Fibroblast of lung (primary cell): ENCODE data around the gene STXBP5. TPM values are rescaled to one million over a fixed set of nuclear protein-coding genes. Genes with fewer than 3 reads are reported as not detected.

Source experiments
- DNase-seq, 2 donors: peaks; one replicate each; pipeline versions ENCODE4 v3.0.0 to v3.0.0-alpha.2; 2010; ENCODE audit warnings: low read depth in 2 of 2
- H2AFZ ChIP-seq: 2 replicates; pipeline ENCODE4 v1.5.1; 2012; ENCODE audit warnings: low read length, control low read depth, inconsistent platforms
- H3K27ac ChIP-seq: 2 replicates; pipeline ENCODE4 v1.5.1; 2011; ENCODE audit warnings: low read length, control low read depth; ENCODE audit not compliant: insufficient read depth
- H3K27me3 ChIP-seq: 2 replicates; pipeline ENCODE4 v1.5.1; 2011; ENCODE audit warnings: mild to moderate bottlenecking, low read length; ENCODE audit not compliant: control insufficient read depth, insufficient read depth
- H3K36me3 ChIP-seq: 2 replicates; pipeline ENCODE4 v1.5.1; 2011; ENCODE audit warnings: low read length; ENCODE audit not compliant: control insufficient read depth, insufficient read depth
- H3K4me1 ChIP-seq: 2 replicates; pipeline ENCODE4 v1.5.1; 2011; ENCODE audit warnings: low read length; ENCODE audit not compliant: control insufficient read depth, insufficient read depth; ENCODE audit errors: extremely low read depth
- H3K4me2 ChIP-seq: 2 replicates; pipeline ENCODE4 v1.5.1; 2011; ENCODE audit warnings: low read length, control low read depth; ENCODE audit not compliant: insufficient read depth; ENCODE audit errors: extremely low read depth
- H3K4me3 ChIP-seq, 4 experiments: fragments of 200-600 bp in 1 of 4; sonication (generic) in 1 of 4; replicated peaks in 1 of 4; 2 replicates each; pipeline ENCODE4 v1.5.1; 2011 to 2016; ENCODE audit warnings: low read length in 4 of 4, low read depth in 3 of 4, mild to moderate bottlenecking in 3 of 4, control low read depth in 2 of 4, inconsistent platforms in 1 of 4, mixed read lengths in 1 of 4; ENCODE audit not compliant: insufficient read depth in 1 of 4; ENCODE audit errors: control extremely low read depth in 1 of 4
- H3K79me2 ChIP-seq: 2 replicates; pipeline ENCODE4 v1.5.1; 2012; ENCODE audit warnings: mild to moderate bottlenecking, low read length, inconsistent platforms; ENCODE audit not compliant: control insufficient read depth, insufficient read depth
- H3K9ac ChIP-seq: 2 replicates; pipeline ENCODE4 v1.5.1; 2011; ENCODE audit warnings: mild to moderate bottlenecking, low read length, control low read depth; ENCODE audit not compliant: insufficient read depth
- H3K9me3 ChIP-seq: 2 replicates; pipeline ENCODE4 v1.5.1; 2012; ENCODE audit warnings: low read depth, low read length; ENCODE audit not compliant: control insufficient read depth, insufficient read depth
- H4K20me1 ChIP-seq: 2 replicates; pipeline ENCODE4 v1.5.1; 2011; ENCODE audit warnings: low read length; ENCODE audit not compliant: control insufficient read depth, insufficient read depth; ENCODE audit errors: extremely low read depth
- EZH2 ChIP-seq: IDR thresholded peaks from 2 replicates; pipeline ENCODE4 v1.5.1; 2012; ENCODE audit warnings: low read length, control low read depth, mild to moderate bottlenecking; ENCODE audit errors: missing control alignments
- polyA plus RNA-seq, 2 donors: library from polyadenylated mRNA; depleted of rRNA in 1 of 2; stranded (reverse) in 1 of 2; unstranded in 1 of 2; fragments of >200 nt; gene quantifications; 2 replicates each; pipeline ENCODE4 v1.2.1, GENCODE V29; 2011 to 2012; ENCODE audit warnings: missing spikeins in 1 of 2
- total RNA-seq: library from RNA; depleted of rRNA; stranded (reverse); fragments of >200 nt; gene quantifications from 2 replicates; pipeline ENCODE4 v1.2.1, GENCODE V29; 2014
- TF ChIP-seq, protein P1 (sequence below), 2 donors: IDR thresholded peaks in 1 of 2; conservative IDR thresholded peaks in 1 of 2; 1 replicate in 1 of 2; 2 replicates in 1 of 2; pipeline ENCODE4 v1.5.1; 2011 to 2012; ENCODE audit warnings: low read length in 2 of 2, control low read depth in 1 of 2, inconsistent platforms in 1 of 2, low read depth in 1 of 2, mild to moderate bottlenecking in 1 of 2

STXBP5 gene
- total and polyA plus RNA-seq, 2 donors (not counting 1 experiment from before 2014, with no cell fraction given): 27.6 to 90.7 TPM

DNA sequence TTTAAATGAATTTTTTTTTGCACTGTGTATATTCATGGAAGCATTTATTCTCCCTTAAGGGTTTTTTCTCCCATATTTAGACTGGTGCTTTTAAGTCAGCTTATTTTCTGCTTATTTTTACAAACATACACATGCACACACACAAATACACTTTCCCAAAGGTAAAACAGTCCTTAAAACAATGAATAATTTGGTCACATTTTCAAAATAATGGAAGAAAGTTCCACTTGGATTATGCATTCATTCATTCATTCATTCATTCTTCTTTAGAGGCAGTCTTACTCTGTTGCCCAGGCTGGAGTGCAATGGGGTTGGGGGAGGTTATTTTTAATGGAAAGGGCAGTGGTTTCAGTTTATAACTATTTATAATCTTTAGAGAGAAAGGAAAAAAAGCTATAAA, 69.8 kb downstream of the STXBP5 start:
- TF ChIP-seq, protein P1, sequence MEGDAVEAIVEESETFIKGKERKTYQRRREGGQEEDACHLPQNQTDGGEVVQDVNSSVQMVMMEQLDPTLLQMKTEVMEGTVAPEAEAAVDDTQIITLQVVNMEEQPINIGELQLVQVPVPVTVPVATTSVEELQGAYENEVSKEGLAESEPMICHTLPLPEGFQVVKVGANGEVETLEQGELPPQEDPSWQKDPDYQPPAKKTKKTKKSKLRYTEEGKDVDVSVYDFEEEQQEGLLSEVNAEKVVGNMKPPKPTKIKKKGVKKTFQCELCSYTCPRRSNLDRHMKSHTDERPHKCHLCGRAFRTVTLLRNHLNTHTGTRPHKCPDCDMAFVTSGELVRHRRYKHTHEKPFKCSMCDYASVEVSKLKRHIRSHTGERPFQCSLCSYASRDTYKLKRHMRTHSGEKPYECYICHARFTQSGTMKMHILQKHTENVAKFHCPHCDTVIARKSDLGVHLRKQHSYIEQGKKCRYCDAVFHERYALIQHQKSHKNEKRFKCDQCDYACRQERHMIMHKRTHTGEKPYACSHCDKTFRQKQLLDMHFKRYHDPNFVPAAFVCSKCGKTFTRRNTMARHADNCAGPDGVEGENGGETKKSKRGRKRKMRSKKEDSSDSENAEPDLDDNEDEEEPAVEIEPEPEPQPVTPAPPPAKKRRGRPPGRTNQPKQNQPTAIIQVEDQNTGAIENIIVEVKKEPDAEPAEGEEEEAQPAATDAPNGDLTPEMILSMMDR (conservative IDR thresholded peaks at IDR 0.05 in 1 of 2, IDR thresholded peaks at IDR 0.05 in 1 of 2; ENCODE audit: low read depth in 1 of 2, low read length in 2 of 2): no peak
- TF ChIP-seq EZH2: no peak
- Histone ChIP-seq H3K4me1 (no peaks in the 10 kb centered on the region), H2AFZ (no peak overlapping the region), H3K9ac (no peak overlapping the region), H3K36me3 (no peaks in the 10 kb centered on the region), H3K4me3 (no peak overlapping the region), H3K9me3 (no peaks in the 10 kb centered on the region), H3K27me3 (no peaks in the 10 kb centered on the region), H3K4me2 (no peak overlapping the region), H3K27ac (no peak overlapping the region), H3K79me2 (no peaks in the 10 kb centered on the region), H4K20me1 (no peaks in the 10 kb centered on the region)
- no peak for DNase-seq

DNA sequence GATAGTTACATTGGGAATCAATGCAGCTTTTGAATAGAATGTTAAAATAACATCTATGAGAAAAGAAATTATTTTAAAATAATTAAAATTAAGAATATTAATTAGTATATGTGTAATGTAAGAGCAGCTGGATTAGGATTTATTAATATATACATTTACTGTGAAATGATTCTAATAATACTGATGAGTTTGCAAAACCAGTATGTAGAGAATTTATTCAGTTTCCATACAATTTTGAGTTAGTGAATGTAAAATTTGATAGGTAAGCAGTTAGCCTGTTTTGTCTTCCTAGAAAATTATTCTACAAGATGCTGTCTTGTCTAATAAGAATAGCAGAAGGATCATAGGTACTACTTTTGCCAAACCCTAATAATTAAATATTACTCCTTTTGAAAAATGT, 70.6 kb downstream of the STXBP5 start:
- Histone ChIP-seq H2AFZ (no peak overlapping the region), H3K36me3 (no peaks in the 10 kb centered on the region), H3K4me3 (no peak overlapping the region), H3K27ac (no peak overlapping the region), H3K4me1 (no peaks in the 10 kb centered on the region), H3K79me2 (no peaks in the 10 kb centered on the region), H3K4me2 (no peak overlapping the region), H3K9ac (no peak overlapping the region), H4K20me1 (no peaks in the 10 kb centered on the region), H3K27me3 (no peaks in the 10 kb centered on the region), H3K9me3 (no peaks in the 10 kb centered on the region)
- TF ChIP-seq, protein P1 (conservative IDR thresholded peaks at IDR 0.05 in 1 of 2, IDR thresholded peaks at IDR 0.05 in 1 of 2; ENCODE audit: low read depth in 1 of 2, low read length in 2 of 2): no peak
- no peak for TF ChIP-seq EZH2
- no peak for DNase-seq

DNA sequence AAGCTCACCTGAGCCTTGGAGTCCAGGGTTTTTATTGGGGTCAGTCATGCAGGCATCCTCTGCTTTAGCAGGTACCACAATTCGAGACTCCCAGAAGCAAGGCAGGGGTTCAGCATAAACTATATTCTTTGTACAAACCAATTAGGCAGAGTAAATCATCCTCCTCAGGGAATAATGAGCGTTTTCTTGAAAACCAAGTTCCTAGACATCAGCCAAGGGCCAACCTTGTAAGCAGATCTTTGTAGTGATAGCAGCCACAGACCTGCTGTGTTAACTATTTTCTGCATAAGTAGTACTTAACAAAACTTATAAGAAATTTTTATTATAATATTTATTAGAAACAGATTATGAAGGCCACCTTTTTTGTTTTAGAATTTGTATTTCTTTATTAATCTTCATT, 74.7 kb downstream of the STXBP5 start:
- no peak for TF ChIP-seq EZH2
- TF ChIP-seq, protein P1 (conservative IDR thresholded peaks at IDR 0.05 in 1 of 2, IDR thresholded peaks at IDR 0.05 in 1 of 2; ENCODE audit: low read depth in 1 of 2, low read length in 2 of 2): no peak
- no peak overlapping the region for H3K9ac ChIP-seq
- no peaks in the 10 kb centered on the region for H3K79me2 ChIP-seq
- no peak overlapping the region for H2AFZ ChIP-seq
- no peaks in the 10 kb centered on the region for H3K36me3 ChIP-seq
- no peaks in the 10 kb centered on the region for H3K4me1 ChIP-seq
- H3K27me3 ChIP-seq: no peaks in the 10 kb centered on the region
- H3K4me3 ChIP-seq: no peak overlapping the region
- no peak overlapping the region for H3K27ac ChIP-seq
- H3K9me3 ChIP-seq: no peaks in the 10 kb centered on the region
- no peaks in the 10 kb centered on the region for H4K20me1 ChIP-seq
- H3K4me2 ChIP-seq: no peak overlapping the region
- DNase-seq: no peak
